ENCODE data around the gene RNASE8. TPM values are rescaled to one million over a fixed set of nuclear protein-coding genes. Genes with fewer than 3 reads are reported as not detected.
A peak's percentile ranks its signal among the peaks of the same experiment; 100 is the strongest.

RNASE8 gene
- total and polyA plus RNA-seq, 10 of the 15 experiments (the other 5 are each of a cell fraction or from before 2014, with no cell fraction given), result not detected

DNA sequence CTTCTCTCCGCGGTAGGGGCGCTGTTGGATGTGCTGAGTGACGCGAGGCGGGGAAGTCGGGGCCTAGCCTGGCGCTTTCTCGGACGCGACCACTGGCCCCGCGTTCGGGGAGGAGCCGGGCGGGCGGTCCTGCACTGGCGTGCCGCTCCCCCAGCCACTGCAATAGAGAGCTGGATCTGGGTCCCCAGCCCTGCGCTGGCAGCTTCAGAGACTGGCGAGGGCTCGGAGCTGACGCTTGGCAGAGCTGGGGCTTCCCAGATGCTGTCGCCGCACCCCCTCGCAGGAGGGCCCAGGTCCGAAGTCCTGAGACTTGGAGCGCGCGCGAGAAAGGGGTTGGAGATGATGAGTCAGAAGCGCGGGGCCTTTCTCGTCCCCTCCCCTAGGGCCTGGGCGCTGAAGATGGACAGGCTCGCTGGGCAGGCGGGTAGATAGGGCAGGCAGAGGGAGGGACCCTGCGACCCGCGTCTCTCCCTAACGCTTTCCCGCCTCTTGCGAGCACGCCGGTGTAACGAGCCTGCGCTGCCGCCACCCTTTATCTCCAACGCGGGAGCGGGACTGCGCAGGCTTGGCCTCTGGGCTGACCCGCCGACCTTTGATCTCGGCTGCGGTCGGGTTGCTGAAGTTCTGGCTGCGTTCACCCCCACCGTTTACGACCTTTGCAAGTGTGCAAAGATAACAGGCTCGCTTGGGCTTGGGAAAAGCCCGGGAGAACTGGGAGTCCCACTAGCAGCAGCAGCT is 46.3 kb downstream of the RNASE8 start (continued):
- TF ChIP-seq, protein P1, sequence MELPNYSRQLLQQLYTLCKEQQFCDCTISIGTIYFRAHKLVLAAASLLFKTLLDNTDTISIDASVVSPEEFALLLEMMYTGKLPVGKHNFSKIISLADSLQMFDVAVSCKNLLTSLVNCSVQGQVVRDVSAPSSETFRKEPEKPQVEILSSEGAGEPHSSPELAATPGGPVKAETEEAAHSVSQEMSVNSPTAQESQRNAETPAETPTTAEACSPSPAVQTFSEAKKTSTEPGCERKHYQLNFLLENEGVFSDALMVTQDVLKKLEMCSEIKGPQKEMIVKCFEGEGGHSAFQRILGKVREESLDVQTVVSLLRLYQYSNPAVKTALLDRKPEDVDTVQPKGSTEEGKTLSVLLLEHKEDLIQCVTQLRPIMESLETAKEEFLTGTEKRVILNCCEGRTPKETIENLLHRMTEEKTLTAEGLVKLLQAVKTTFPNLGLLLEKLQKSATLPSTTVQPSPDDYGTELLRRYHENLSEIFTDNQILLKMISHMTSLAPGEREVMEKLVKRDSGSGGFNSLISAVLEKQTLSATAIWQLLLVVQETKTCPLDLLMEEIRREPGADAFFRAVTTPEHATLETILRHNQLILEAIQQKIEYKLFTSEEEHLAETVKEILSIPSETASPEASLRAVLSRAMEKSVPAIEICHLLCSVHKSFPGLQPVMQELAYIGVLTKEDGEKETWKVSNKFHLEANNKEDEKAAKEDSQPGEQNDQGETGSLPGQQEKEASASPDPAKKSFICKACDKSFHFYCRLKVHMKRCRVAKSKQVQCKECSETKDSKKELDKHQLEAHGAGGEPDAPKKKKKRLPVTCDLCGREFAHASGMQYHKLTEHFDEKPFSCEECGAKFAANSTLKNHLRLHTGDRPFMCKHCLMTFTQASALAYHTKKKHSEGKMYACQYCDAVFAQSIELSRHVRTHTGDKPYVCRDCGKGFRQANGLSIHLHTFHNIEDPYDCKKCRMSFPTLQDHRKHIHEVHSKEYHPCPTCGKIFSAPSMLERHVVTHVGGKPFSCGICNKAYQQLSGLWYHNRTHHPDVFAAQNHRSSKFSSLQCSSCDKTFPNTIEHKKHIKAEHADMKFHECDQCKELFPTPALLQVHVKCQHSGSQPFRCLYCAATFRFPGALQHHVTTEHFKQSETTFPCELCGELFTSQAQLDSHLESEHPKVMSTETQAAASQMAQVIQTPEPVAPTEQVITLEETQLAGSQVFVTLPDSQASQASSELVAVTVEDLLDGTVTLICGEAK (IDR thresholded peaks at IDR 0.05; ENCODE audit: borderline replicate concordance), result peak; percentile 75
- TF ChIP-seq CBFB (IDR thresholded peaks at IDR 0.05; ENCODE audit: low read depth), result peak; percentile 89
- TF ChIP-seq RB1 (IDR thresholded peaks at IDR 0.05; ENCODE audit: borderline replicate concordance), result peak; percentile 99; the same call in 1 of the 2 replicates
- TF ChIP-seq CHD2 (IDR thresholded peaks at IDR 0.05; ENCODE audit: borderline replicate concordance, low read depth, low read length), result peak; percentile 98
- peak; percentile 84 for TF ChIP-seq BRCA1 (IDR thresholded peaks at IDR 0.05; ENCODE audit: low read depth, low read length)
- TF ChIP-seq NR2F1 (conservative IDR thresholded peaks at IDR 0.05), result peak; percentile 99
- TF ChIP-seq, protein P2, sequence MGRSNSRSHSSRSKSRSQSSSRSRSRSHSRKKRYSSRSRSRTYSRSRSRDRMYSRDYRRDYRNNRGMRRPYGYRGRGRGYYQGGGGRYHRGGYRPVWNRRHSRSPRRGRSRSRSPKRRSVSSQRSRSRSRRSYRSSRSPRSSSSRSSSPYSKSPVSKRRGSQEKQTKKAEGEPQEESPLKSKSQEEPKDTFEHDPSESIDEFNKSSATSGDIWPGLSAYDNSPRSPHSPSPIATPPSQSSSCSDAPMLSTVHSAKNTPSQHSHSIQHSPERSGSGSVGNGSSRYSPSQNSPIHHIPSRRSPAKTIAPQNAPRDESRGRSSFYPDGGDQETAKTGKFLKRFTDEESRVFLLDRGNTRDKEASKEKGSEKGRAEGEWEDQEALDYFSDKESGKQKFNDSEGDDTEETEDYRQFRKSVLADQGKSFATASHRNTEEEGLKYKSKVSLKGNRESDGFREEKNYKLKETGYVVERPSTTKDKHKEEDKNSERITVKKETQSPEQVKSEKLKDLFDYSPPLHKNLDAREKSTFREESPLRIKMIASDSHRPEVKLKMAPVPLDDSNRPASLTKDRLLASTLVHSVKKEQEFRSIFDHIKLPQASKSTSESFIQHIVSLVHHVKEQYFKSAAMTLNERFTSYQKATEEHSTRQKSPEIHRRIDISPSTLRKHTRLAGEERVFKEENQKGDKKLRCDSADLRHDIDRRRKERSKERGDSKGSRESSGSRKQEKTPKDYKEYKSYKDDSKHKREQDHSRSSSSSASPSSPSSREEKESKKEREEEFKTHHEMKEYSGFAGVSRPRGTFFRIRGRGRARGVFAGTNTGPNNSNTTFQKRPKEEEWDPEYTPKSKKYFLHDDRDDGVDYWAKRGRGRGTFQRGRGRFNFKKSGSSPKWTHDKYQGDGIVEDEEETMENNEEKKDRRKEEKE (IDR thresholded peaks at IDR 0.05), result peak; percentile 100
- no peak; the same call in 1 of the 2 replicates for TF ChIP-seq POLR2AphosphoS2 (IDR thresholded peaks at IDR 0.05; ENCODE audit: low read depth, low read length)
- TF ChIP-seq YY1 (IDR thresholded peaks at IDR 0.05; ENCODE audit: low read depth, low read length), result 0 out of 2 replicates have a peak, but pooled peaks have one; percentile 65
- TF ChIP-seq, protein P3, sequence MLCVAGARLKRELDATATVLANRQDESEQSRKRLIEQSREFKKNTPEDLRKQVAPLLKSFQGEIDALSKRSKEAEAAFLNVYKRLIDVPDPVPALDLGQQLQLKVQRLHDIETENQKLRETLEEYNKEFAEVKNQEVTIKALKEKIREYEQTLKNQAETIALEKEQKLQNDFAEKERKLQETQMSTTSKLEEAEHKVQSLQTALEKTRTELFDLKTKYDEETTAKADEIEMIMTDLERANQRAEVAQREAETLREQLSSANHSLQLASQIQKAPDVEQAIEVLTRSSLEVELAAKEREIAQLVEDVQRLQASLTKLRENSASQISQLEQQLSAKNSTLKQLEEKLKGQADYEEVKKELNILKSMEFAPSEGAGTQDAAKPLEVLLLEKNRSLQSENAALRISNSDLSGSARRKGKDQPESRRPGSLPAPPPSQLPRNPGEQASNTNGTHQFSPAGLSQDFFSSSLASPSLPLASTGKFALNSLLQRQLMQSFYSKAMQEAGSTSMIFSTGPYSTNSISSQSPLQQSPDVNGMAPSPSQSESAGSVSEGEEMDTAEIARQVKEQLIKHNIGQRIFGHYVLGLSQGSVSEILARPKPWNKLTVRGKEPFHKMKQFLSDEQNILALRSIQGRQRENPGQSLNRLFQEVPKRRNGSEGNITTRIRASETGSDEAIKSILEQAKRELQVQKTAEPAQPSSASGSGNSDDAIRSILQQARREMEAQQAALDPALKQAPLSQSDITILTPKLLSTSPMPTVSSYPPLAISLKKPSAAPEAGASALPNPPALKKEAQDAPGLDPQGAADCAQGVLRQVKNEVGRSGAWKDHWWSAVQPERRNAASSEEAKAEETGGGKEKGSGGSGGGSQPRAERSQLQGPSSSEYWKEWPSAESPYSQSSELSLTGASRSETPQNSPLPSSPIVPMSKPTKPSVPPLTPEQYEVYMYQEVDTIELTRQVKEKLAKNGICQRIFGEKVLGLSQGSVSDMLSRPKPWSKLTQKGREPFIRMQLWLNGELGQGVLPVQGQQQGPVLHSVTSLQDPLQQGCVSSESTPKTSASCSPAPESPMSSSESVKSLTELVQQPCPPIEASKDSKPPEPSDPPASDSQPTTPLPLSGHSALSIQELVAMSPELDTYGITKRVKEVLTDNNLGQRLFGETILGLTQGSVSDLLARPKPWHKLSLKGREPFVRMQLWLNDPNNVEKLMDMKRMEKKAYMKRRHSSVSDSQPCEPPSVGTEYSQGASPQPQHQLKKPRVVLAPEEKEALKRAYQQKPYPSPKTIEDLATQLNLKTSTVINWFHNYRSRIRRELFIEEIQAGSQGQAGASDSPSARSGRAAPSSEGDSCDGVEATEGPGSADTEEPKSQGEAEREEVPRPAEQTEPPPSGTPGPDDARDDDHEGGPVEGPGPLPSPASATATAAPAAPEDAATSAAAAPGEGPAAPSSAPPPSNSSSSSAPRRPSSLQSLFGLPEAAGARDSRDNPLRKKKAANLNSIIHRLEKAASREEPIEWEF (IDR thresholded peaks at IDR 0.05; ENCODE audit: insufficient replicate concordance, low read depth, low read length), result no peak
- TF ChIP-seq MEF2B (IDR thresholded peaks at IDR 0.05; ENCODE audit: partially characterized antibody, poor library complexity, severe bottlenecking), result peak; percentile 12
- peak; percentile 89; the same call in 1 of the 2 replicates for TF ChIP-seq ASH2L (IDR thresholded peaks at IDR 0.05; ENCODE audit: borderline replicate concordance, low read depth)
- TF ChIP-seq CREB1 (IDR thresholded peaks at IDR 0.05; ENCODE audit: low read depth), result peak; percentile 93
- TF ChIP-seq ZNF384 (IDR thresholded peaks at IDR 0.05; ENCODE audit: borderline replicate concordance, low read depth, low read length), result no peak
- peak; percentile 33 for TF ChIP-seq RUNX3 (IDR thresholded peaks at IDR 0.05; ENCODE audit: low read length)

Data from GM12878 (cell line).